ENCODE data around the gene EPYC.

EPYC gene, protein sequence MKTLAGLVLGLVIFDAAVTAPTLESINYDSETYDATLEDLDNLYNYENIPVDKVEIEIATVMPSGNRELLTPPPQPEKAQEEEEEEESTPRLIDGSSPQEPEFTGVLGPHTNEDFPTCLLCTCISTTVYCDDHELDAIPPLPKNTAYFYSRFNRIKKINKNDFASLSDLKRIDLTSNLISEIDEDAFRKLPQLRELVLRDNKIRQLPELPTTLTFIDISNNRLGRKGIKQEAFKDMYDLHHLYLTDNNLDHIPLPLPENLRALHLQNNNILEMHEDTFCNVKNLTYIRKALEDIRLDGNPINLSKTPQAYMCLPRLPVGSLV

DNA sequence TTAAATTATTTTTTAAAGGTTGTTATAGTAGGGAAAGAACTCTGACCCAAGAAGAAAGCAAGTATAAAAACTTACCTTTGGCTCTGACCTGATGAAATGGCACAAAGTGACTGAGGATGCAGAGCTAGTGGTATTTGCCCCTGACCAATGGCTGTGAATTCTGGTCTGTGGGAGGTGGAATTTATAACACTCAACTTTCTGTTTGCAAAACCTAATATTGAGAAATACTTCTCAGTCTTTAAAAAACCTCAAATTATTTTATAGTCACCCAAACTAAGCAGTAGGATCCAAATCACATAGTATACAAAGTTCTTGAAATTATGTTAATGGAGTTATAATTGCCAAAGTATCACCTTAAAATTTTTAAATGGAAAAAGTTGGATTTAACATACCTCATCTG, at the start of gene EPYC:
Gene EPYC (minus strand): TSS at position 101 of the 400 bp plus-strand sequence. CDS start 2,407 bp downstream, outside the sequence.
- DNase-seq = no peak

GRCh38 chr12:91053951-91054715, 49.4 kb upstream of the EPYC start:
- peak; percentile 51 for DNase-seq

GRCh38 chr12:91052026-91052425, 47.3 kb upstream of the EPYC start:
- no peak for DNase-seq

GRCh38 chr12:91044586-91044985, 39.8 kb upstream of the EPYC start:
- no peak for DNase-seq

DNA sequence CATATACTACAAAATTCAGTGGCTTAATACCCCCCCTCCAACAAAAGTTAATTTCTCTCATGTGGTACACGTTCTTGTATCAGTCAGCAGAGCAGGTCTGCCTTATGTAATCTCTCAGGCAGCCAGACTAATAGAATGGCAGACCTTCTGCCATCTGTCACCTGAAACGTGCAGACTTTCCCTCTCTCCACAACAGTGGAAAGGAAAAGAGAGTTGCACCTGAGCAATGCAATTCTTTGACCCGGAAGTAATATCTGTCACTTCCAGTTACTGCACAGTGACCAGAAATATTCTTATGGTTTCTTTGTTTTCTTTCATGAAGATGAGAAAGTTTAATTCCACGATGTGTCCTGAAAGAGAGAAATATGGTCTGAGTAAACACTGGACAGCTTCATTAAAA, 38.6 kb upstream of the EPYC start:
- DNase-seq = no peak

GRCh38 chr12:91040096-91040755, 35.5 kb upstream of the EPYC start:
- DNase-seq = no peak

GRCh38 chr12:91037276-91037675, 32.5 kb upstream of the EPYC start:
- no peak for DNase-seq

GRCh38 chr12:91033251-91033650, 28.5 kb upstream of the EPYC start:
- DNase-seq = no peak

DNA sequence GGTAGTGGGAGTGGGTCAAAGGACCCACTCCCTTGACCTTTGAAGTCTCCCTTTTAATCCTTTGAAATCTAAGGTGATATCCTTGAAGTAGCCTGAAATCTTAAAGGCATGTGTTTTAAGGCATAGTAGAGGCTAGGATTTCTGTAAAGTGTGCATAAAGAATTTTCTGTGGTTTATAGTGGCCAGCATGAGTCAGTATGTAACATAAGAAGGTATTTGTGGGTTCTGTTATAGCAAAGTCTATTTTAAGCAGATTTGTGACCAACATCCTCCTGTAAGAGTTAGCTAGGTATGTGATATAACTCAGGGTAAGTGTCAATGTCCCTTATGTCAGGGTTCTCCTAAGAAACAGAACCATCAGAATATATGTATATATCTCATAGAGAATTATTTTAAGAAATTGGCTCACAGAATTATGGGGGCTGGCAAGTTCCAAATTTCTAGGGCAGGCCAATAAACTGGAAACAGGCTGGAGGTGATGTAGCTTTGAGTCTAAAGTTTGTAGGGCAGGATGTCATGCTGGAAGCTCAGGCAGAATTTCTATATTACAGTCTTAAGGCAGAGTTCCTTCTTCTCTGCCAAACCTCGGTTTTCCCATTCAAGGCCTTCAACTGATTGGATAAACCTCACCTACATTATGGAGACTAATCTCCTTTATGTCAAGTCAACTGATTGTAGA, 18.7 kb upstream of the EPYC start:
- DNase-seq = peak; percentile 70

- no peak for DNase-seq
These were observed 16.3 kb upstream of the EPYC start for GRCh38 chr12:91021076-91021475.

- no peak for DNase-seq
These were observed 14.7 kb upstream of the EPYC start for GRCh38 chr12:91019455-91019854.

DNA sequence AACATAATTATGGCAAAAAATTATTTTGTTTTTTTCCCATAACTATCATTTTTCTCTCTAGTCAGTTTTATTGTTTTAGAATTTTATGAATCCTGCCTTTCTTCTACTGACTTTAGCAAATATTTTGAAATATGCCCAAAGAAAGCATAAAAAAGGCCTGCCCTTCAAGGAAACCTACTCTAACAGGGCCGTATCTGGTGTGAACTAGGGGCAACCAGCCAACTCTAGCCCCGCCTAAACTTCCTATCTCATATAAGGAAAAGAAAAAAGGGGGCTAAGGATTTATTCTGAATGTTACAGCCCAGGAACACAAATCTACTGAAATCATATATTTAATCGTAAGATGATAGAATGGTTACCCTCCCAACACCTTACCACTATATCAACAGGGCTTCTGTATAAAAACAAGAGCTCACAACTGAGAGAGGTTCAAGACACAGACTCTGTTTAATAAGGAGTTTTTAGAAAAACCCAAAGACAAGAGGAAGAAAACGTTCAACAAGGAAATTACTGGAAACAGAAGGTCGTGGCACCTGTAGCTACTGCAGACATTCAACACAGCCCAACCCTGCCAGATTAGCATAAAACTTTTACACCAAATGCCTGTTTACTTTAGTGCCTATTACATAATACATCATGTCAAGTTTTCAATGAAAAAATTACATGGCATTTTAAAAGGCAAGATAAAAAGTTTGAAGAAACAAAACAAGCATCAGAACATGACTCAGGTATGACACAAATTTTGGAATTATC, 12.9 kb upstream of the EPYC start:
- no peak for DNase-seq

- DNase-seq = no peak
These were observed 12.3 kb upstream of the EPYC start for GRCh38 chr12:91017043-91017442.

DNA sequence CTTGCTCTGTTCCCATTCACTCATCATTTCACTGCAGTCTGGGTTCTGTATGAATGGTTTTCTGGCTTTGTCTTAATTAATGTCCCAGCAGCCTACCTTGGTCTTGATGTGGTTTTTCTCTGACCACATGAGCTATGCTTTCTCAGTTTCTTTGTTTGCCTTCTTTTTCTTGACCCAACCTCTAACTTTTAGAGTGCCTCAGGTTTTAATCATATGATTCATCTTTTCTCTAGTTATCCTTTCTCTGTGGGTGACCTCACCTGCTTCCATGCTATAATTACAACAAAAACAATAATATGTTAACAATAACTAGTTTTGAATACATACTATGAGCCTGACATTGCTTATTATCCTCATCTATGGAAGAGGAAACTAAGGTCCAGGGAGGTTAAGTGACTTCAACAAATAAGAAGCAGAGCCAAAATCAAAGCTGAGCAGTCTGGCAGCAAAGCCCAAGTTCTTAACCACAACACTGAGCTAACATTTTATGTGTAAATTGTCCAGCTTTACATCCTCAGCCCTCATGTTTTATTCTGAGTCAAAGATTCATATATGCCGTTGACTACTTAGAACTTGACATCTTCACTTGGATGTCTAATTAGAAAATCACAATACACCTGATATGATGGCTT, 4.7 kb upstream of the EPYC start:
- DNase-seq = no peak

- no peak for DNase-seq
These were observed 2.9 kb upstream of the EPYC start for GRCh38 chr12:91007531-91008290.

DNA sequence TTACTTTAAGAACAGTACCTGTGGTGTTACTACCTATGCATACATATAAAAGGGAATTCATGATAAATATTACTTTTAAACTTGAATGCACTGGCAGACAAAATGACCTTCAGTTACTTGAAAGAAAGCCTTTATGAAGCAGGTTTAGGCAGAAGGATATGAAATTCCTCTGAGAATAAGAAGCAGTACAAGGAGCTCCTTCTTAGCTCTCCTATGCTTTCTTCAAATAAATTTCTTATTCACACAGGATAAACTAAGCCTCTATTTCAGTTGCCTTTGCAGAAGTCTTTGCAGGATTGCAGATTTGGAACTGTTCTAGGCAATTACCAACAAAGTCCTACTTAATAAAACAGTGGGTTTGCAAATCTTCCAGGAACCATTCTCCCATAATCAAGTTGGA, 1.0 kb downstream of the EPYC start:
- DNase-seq = no peak

GRCh38 chr12:91001306-91001705, 3.5 kb downstream of the EPYC start:
- DNase-seq = no peak

DNA sequence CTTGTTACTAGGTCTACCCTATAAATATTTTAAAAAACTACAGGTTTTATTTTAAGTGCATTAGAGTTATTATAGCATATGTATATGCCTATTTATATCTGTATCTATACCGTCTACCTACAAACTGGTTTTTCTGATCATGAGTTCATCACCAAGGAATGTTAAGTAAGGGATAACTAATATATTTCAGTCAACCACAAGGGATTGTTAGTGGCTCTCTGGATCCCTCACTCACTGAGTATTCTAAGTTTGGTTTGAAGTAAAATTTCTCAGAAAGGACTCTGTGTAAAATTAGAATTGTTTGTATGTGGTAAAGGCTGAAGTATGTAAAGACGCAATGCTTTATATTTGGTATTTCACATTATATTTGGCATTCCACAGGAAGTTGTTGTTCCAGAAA, 4.8 kb downstream of the EPYC start:
- DNase-seq = no peak

GRCh38 chr12:90999527-90999926, 5.2 kb downstream of the EPYC start:
- no peak for DNase-seq

DNA sequence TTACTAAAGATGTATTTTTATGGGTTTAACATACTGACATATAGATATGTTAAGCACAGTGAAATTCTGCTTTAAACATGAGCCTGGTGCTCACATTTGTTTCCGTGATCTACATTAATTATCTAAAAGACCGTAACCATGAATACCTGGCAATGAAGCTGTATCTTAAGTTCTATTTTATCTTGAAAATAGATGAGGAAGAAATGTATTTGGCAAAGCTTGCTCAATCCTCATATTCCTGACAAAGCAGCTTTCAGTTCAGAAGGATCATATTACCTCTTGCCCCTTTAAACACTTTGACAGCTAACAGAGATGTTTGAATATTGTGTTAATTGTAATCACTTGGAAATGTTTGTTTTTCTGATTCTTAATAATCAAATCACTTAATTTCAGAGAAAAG, 9.8 kb downstream of the EPYC start:
- DNase-seq = no peak

GRCh38 chr12:90991952-90992465, 12.8 kb downstream of the EPYC start:
- no peak for DNase-seq
